ENCODE results near the gene PTPN11.
"Not testable (repeated sequence)": the region's sequence is repeated elsewhere in the genome, so short reads cannot be mapped to it uniquely, and the experiment has no call there.

Gene PTPN11

DNA sequence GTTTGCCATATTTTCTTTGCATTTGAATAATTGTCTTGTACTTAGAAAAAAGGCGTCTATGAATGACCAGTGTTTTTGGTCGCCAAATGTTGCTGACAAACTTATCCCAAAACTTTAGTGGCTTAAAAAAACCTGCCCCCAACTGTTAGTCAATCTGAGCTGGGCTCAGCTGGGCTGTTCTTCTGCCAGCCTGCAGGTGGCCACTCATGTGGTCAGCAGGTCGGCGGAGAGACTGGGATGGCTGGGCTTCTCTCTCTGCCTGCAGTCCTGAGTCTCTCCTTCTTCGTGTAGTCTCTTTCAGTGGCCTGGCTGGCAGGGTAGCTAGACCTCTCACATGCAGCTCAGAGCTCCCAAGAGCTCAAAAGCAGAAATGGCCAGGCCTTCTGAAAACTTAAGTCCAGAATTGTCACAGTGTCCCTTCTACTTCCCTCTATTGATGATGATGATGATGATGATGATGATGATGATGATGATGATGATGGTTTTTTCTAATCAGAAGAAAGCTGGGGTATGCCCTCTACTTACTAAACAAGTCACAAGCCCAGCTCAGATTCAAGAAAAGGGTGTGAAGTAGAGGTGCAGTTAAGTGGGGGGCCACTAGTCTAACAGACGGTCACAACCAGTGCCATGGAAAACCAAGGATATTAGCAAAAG, 87.9 kb downstream of the PTPN11 start:
- Histone ChIP-seq H3K4me3 (ENCODE audit: insufficient read depth, low read depth, low read length) (no peak overlapping the region), H3K9me3 (ENCODE audit: control insufficient read depth, low read length) (no peaks in the 10 kb centered on the region), H3K27me3 (ENCODE audit: control insufficient read depth, insufficient read depth, low read length, poor library complexity, severe bottlenecking) (no peaks in the 10 kb centered on the region), H3K4me1 (ENCODE audit: control insufficient read depth, insufficient read depth, low read length) (no peaks in the 10 kb centered on the region), H3K36me3 (ENCODE audit: control insufficient read depth, insufficient read depth, low read length) (peaks cover 23% of the 10 kb centered on the region), H3K27ac (ENCODE audit: insufficient read depth, low read depth, low read length, poor library complexity, severe bottlenecking) (no peak overlapping the region)
- WGBS, 2 experiments, result 95 to 97% methylated on average over 6 of the region's 6 CpGs

DNA sequence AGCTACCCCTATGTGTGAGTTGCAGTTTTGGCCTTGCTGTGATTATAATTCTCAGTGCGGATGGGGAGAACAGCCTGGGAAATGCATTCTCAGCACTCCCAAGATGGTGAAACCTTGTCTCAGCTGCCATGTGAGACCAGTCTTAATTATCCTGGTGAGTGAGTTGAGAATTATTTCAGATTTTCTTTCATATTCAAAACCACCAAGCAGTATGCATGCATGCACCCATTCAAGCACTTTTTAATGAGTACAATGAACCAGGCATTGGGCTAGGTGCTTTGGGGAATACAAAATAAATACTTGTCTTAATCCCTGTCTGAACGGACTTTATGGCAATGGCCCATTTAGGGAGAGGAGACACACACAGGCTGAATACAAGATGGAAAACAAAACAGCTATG, 94.7 kb downstream of the PTPN11 start:
- Histone ChIP-seq H3K4me3 (ENCODE audit: insufficient read depth, low read depth, low read length) (no peak overlapping the region), H3K36me3 (ENCODE audit: control insufficient read depth, insufficient read depth, low read length) (no peaks in the 10 kb centered on the region), H3K27me3 (ENCODE audit: control insufficient read depth, insufficient read depth, low read length, poor library complexity, severe bottlenecking) (no peaks in the 10 kb centered on the region), H3K4me1 (ENCODE audit: control insufficient read depth, insufficient read depth, low read length) (peaks cover 3% of the 10 kb centered on the region), H3K9me3 (ENCODE audit: control insufficient read depth, low read length) (no peaks in the 10 kb centered on the region), H3K27ac (ENCODE audit: insufficient read depth, low read depth, low read length, poor library complexity, severe bottlenecking) (no peak overlapping the region)
- WGBS, 2 experiments, result 74 to 78% methylated on average over 2 of the region's 2 CpGs

GRCh38 chr12:112514456-112514855, 95.7 kb downstream of the PTPN11 start:
- H3K27me3 ChIP-seq (ENCODE audit: control insufficient read depth, insufficient read depth, low read length, poor library complexity, severe bottlenecking), result no peaks in the 10 kb centered on the region
- H3K9me3 ChIP-seq (ENCODE audit: control insufficient read depth, low read length), result no peaks in the 10 kb centered on the region
- 92 to 96% methylated on average over 3 of the region's 5 CpGs for WGBS, 2 experiments

GRCh38 chr12:112514926-112515642, 96.3 kb downstream of the PTPN11 start:
- Histone ChIP-seq H3K9me3 (ENCODE audit: control insufficient read depth, low read length) (no peaks in the 10 kb centered on the region), H3K4me1 (ENCODE audit: control insufficient read depth, insufficient read depth, low read length) (peaks cover 5% of the 10 kb centered on the region), H3K4me3 (ENCODE audit: insufficient read depth, low read depth, low read length) (no peak overlapping the region), H3K27ac (ENCODE audit: insufficient read depth, low read depth, low read length, poor library complexity, severe bottlenecking) (no peak overlapping the region), H3K36me3 (ENCODE audit: control insufficient read depth, insufficient read depth, low read length) (no peaks in the 10 kb centered on the region), H3K27me3 (ENCODE audit: control insufficient read depth, insufficient read depth, low read length, poor library complexity, severe bottlenecking) (no peaks in the 10 kb centered on the region)
- 92 to 93% methylated on average over 9 of the region's 9 CpGs for WGBS, 2 experiments

More at GRCh38 chr12:112514456-112514855, 95.7 kb downstream of the PTPN11 start:
- Histone ChIP-seq H3K4me3 (ENCODE audit: insufficient read depth, low read depth, low read length) (no peak overlapping the region), H3K36me3 (ENCODE audit: control insufficient read depth, insufficient read depth, low read length) (no peaks in the 10 kb centered on the region), H3K27ac (ENCODE audit: insufficient read depth, low read depth, low read length, poor library complexity, severe bottlenecking) (no peak overlapping the region), H3K4me1 (ENCODE audit: control insufficient read depth, insufficient read depth, low read length) (peaks cover 5% of the 10 kb centered on the region)

DNA sequence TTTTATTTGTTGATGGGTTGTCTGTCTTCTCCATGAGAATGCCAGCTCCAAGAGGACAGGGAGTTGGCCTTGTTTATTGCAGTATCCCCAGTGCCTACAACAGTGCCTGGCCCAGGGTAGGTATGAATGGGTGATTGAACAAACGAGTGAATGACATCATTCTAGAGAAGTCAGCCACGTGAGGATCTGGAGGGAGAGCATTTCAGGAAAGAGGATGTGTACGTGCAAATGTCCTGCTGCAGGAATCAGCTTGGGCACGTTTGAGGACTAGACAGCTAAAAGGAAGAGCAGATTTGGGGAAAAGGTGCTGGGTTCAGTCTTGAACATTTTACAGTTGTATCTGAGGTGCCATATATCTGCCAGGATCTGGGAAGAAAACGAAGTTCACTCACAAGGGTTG, 97.1 kb downstream of the PTPN11 start:
- Histone ChIP-seq H3K36me3 (ENCODE audit: control insufficient read depth, insufficient read depth, low read length) (no peaks in the 10 kb centered on the region), H3K4me1 (ENCODE audit: control insufficient read depth, insufficient read depth, low read length) (peaks cover 5% of the 10 kb centered on the region), H3K27ac (ENCODE audit: insufficient read depth, low read depth, low read length, poor library complexity, severe bottlenecking) (no peak overlapping the region), H3K9me3 (ENCODE audit: control insufficient read depth, low read length) (no peaks in the 10 kb centered on the region), H3K27me3 (ENCODE audit: control insufficient read depth, insufficient read depth, low read length, poor library complexity, severe bottlenecking) (no peaks in the 10 kb centered on the region), H3K4me3 (ENCODE audit: insufficient read depth, low read depth, low read length) (no peak overlapping the region)
- 91 to 92% methylated on average over 5 of the region's 5 CpGs for WGBS, 2 experiments

GRCh38 chr12:112517730-112518364, 99.1 kb downstream of the PTPN11 start:
- H3K27ac ChIP-seq (ENCODE audit: insufficient read depth, low read depth, low read length, poor library complexity, severe bottlenecking), result no peak overlapping the region
- no peak overlapping the region for H3K4me3 ChIP-seq (ENCODE audit: insufficient read depth, low read depth, low read length)
- peaks cover 5% of the 10 kb centered on the region for H3K4me1 ChIP-seq (ENCODE audit: control insufficient read depth, insufficient read depth, low read length)
- no peaks in the 10 kb centered on the region for H3K36me3 ChIP-seq (ENCODE audit: control insufficient read depth, insufficient read depth, low read length)
- no peaks in the 10 kb centered on the region for H3K9me3 ChIP-seq (ENCODE audit: control insufficient read depth, low read length)
- WGBS, 2 experiments, result 86 to 89% methylated on average over 6 to 7 of the region's 7 CpGs
- H3K27me3 ChIP-seq (ENCODE audit: control insufficient read depth, insufficient read depth, low read length, poor library complexity, severe bottlenecking), result no peaks in the 10 kb centered on the region

- Histone ChIP-seq H3K36me3 (ENCODE audit: control insufficient read depth, insufficient read depth, low read length) (no peaks in the 10 kb centered on the region), H3K27ac (ENCODE audit: insufficient read depth, low read depth, low read length, poor library complexity, severe bottlenecking) (no peak overlapping the region), H3K27me3 (ENCODE audit: control insufficient read depth, insufficient read depth, low read length, poor library complexity, severe bottlenecking) (no peaks in the 10 kb centered on the region), H3K4me1 (ENCODE audit: control insufficient read depth, insufficient read depth, low read length) (peaks cover 5% of the 10 kb centered on the region), H3K4me3 (ENCODE audit: insufficient read depth, low read depth, low read length) (no peak overlapping the region), H3K9me3 (ENCODE audit: control insufficient read depth, low read length) (no peaks in the 10 kb centered on the region)
- 85 to 91% methylated on average over 7 of the region's 7 CpGs for WGBS, 2 experiments
Observed at GRCh38 chr12:112518365-112518735, 99.6 kb downstream of the PTPN11 start.

- not testable (repeated sequence) for H3K9me3 ChIP-seq (ENCODE audit: control insufficient read depth, low read length); H3K36me3 ChIP-seq (ENCODE audit: control insufficient read depth, insufficient read depth, low read length); H3K27me3 ChIP-seq (ENCODE audit: control insufficient read depth, insufficient read depth, low read length, poor library complexity, severe bottlenecking); H3K4me3 ChIP-seq (ENCODE audit: insufficient read depth, low read depth, low read length); H3K4me1 ChIP-seq (ENCODE audit: control insufficient read depth, insufficient read depth, low read length); H3K27ac ChIP-seq (ENCODE audit: insufficient read depth, low read depth, low read length, poor library complexity, severe bottlenecking)
- 95 to 97% methylated on average over 26 of the region's 26 CpGs for WGBS, 2 experiments
Observed at GRCh38 chr12:112519841-112520340, 101.1 kb downstream of the PTPN11 start.

GRCh38 chr12:112523856-112524255, 105.1 kb downstream of the PTPN11 start:
- no peaks in the 10 kb centered on the region for H3K36me3 ChIP-seq (ENCODE audit: control insufficient read depth, insufficient read depth, low read length)
- WGBS, 2 experiments, result 89 to 93% methylated on average over 5 of the region's 5 CpGs
- H3K4me1 ChIP-seq (ENCODE audit: control insufficient read depth, insufficient read depth, low read length), result no peaks in the 10 kb centered on the region
- no peak overlapping the region for H3K27ac ChIP-seq (ENCODE audit: insufficient read depth, low read depth, low read length, poor library complexity, severe bottlenecking)
- H3K9me3 ChIP-seq (ENCODE audit: control insufficient read depth, low read length), result no peaks in the 10 kb centered on the region
- no peak overlapping the region for H3K4me3 ChIP-seq (ENCODE audit: insufficient read depth, low read depth, low read length)
- no peaks in the 10 kb centered on the region for H3K27me3 ChIP-seq (ENCODE audit: control insufficient read depth, insufficient read depth, low read length, poor library complexity, severe bottlenecking)

DNA sequence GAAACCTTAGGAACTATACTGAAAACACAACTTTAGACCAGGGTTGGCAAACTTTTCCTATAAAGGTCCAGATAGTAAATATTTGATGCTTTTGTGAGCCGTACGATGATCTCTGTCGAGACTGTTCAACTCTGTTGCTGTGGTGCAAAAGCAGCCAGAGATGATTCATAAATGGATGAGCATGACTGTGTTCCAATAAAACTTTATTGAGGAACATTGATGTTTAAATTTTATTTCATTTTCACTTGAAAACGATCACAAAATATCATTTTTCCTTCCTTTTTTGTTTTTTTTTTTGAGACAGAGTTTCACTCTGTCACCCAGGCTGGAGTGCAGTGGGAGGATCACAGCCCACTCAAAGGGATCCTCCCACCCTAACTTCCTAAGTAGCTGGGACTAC, 105.5 kb downstream of the PTPN11 start:
- Histone ChIP-seq H3K9me3 (ENCODE audit: control insufficient read depth, low read length) (no peaks in the 10 kb centered on the region), H3K4me3 (ENCODE audit: insufficient read depth, low read depth, low read length) (no peak overlapping the region), H3K27me3 (ENCODE audit: control insufficient read depth, insufficient read depth, low read length, poor library complexity, severe bottlenecking) (no peaks in the 10 kb centered on the region), H3K27ac (ENCODE audit: insufficient read depth, low read depth, low read length, poor library complexity, severe bottlenecking) (no peak overlapping the region), H3K36me3 (ENCODE audit: control insufficient read depth, insufficient read depth, low read length) (no peaks in the 10 kb centered on the region), H3K4me1 (ENCODE audit: control insufficient read depth, insufficient read depth, low read length) (no peaks in the 10 kb centered on the region)
- WGBS, 2 experiments, result 92 to 96% methylated on average over 4 of the region's 4 CpGs

Measured in ectodermal cell (in vitro differentiated cells).